GM06990 (cell line): Measurements from ENCODE around the gene MYO5B.
A peak's percentile ranks its signal among the peaks of the same experiment; 100 is the strongest.

Experiments used
- DNase-seq: peaks from one replicate; pipeline ENCODE4 v3.0.0-alpha.2; 2011; ENCODE audit not compliant: insufficient read length; ENCODE audit errors: extremely low read depth
- H3K27me3 ChIP-seq: replicated peaks from 2 replicates; pipeline ENCODE4 v1.6.0; 2011; ENCODE audit warnings: low read length; ENCODE audit not compliant: control insufficient read depth, insufficient read depth
- H3K36me3 ChIP-seq: 2 replicates; pipeline ENCODE4 v1.5.1; 2011; ENCODE audit warnings: low read length; ENCODE audit not compliant: control insufficient read depth, insufficient read depth
- H3K4me3 ChIP-seq: replicated peaks from 2 replicates; pipeline ENCODE4 v1.5.1; 2011; ENCODE audit warnings: low read depth, mild to moderate bottlenecking, control low read depth, low read length
- TF ChIP-seq, protein P1 (sequence below): IDR thresholded peaks from 2 replicates; pipeline ENCODE4 v1.5.1; 2011; ENCODE audit warnings: low read length, control low read depth, mild to moderate bottlenecking, inconsistent platforms; ENCODE audit not compliant: insufficient read depth, poor library complexity, severe bottlenecking

MYO5B gene

DNA sequence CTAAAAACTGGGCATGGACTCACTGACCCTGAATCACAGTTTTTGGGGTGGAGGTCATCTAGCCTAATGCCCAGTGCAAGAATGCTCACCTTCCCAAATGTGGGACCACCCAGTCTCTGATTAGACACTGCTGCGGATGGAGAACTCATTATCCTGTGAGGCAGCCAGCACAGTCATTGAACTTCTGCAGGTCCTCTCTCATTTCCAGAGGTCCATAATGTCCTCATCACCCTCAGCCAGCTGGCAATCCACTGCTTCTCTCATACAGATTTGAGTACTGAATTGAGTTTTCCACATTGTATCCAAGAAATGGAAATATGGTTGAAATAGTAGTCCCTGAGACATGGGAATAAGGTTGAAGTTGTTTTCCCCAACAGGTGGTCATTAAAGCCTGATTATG lies 5.0 kb upstream of the MYO5B start:
- Histone ChIP-seq H3K27me3 (peaks cover 4% of the 10 kb centered on the region), H3K36me3 (no peaks in the 10 kb centered on the region), H3K4me3 (no peak overlapping the region)
- TF ChIP-seq, protein P1, sequence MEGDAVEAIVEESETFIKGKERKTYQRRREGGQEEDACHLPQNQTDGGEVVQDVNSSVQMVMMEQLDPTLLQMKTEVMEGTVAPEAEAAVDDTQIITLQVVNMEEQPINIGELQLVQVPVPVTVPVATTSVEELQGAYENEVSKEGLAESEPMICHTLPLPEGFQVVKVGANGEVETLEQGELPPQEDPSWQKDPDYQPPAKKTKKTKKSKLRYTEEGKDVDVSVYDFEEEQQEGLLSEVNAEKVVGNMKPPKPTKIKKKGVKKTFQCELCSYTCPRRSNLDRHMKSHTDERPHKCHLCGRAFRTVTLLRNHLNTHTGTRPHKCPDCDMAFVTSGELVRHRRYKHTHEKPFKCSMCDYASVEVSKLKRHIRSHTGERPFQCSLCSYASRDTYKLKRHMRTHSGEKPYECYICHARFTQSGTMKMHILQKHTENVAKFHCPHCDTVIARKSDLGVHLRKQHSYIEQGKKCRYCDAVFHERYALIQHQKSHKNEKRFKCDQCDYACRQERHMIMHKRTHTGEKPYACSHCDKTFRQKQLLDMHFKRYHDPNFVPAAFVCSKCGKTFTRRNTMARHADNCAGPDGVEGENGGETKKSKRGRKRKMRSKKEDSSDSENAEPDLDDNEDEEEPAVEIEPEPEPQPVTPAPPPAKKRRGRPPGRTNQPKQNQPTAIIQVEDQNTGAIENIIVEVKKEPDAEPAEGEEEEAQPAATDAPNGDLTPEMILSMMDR, result no peak
- no peak for DNase-seq

GRCh38 chr18:50199346-50199855 lies 4.5 kb upstream of the MYO5B start:
- Histone ChIP-seq H3K4me3 (no peak overlapping the region), H3K27me3 (peaks cover 1% of the 10 kb centered on the region; the same call in 1 of the 2 replicates), H3K36me3 (no peaks in the 10 kb centered on the region)
- TF ChIP-seq, protein P1, result no peak
- DNase-seq, result no peak

GRCh38 chr18:50196261-50196660 lies 1.3 kb upstream of the MYO5B start:
- TF ChIP-seq, protein P1, result no peak
- H3K27me3 ChIP-seq, result peaks cover 4% of the 10 kb centered on the region; the same call in 1 of the 2 replicates
- H3K36me3 ChIP-seq, result no peaks in the 10 kb centered on the region
- H3K4me3 ChIP-seq, result no peak overlapping the region
- DNase-seq, result no peak

DNA sequence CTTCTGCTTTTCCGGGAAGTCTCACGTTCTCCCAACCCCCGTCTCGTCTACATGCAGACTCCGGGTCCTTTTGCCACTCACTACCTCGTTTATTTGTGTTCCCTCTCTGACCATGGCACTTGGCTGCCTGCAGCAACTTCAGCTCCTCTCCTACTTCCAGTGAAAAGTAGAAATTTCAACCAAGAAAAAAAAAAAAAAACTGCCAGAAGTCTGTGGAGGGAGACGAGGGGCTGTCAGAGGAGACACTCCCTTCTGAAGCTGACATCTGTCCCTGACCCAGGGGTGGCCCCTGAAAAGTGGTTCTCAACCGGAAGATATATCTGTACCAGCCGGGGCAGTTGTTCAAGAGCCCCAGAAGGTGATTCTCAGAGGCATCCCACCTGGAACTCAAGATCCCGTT lies 742 bp upstream of the MYO5B start:
- Histone ChIP-seq H3K36me3 (no peaks in the 10 kb centered on the region), H3K27me3 (peaks cover 4% of the 10 kb centered on the region; the same call in 1 of the 2 replicates)

GRCh38 chr18:50193796-50194630 lies 934 bp downstream of the MYO5B start:
- peak overlapping the region; percentile 43; the same call in 1 of the 2 replicates for H3K4me3 ChIP-seq
- no peak for DNase-seq
- peaks cover 4% of the 10 kb centered on the region; the same call in 1 of the 2 replicates for H3K27me3 ChIP-seq
- TF ChIP-seq, protein P1, result no peak
- no peaks in the 10 kb centered on the region for H3K36me3 ChIP-seq

More for the DNA sequence above, 742 bp upstream of the MYO5B start:
- TF ChIP-seq, protein P1, result no peak
- no peak for DNase-seq
- no peak overlapping the region for H3K4me3 ChIP-seq
